Natural killer cell (primary cell): Measurements from ENCODE around the gene TSBP1. TPM values are rescaled to one million over a fixed set of nuclear protein-coding genes. Genes with fewer than 3 reads are reported as not detected.

Experiments used
- ATAC-seq, 3 donors: fragments of 150-1000 bp in 2 of 3; fragments of 200-7000 bp in 1 of 3; cut with Tn5 transposase; 1 replicate in 1 of 3; 2 replicates in 2 of 3; pipeline ENCODE4 v1.10.0; 2021; ENCODE audit warnings: mild to moderate bottlenecking in 2 of 3, moderate library complexity in 2 of 3
- DNase-seq, 2 donors: peaks; one replicate each; pipeline versions ENCODE4 v3.0.0 to v3.0.0-alpha.2; 2013 to 2021; ENCODE audit warnings: mixed read lengths in 1 of 2
- H3K27ac ChIP-seq: one replicate; pipeline ENCODE4 v1.5.1; 2013; ENCODE audit warnings: mild to moderate bottlenecking, low read length
- H3K27me3 ChIP-seq: one replicate; pipeline ENCODE4 v1.6.1; 2013; ENCODE audit warnings: low read length; ENCODE audit not compliant: control insufficient read depth, insufficient read depth
- H3K36me3 ChIP-seq: one replicate; pipeline ENCODE4 v1.6.1; 2013; ENCODE audit warnings: low read length; ENCODE audit not compliant: control insufficient read depth, insufficient read depth
- H3K4me1 ChIP-seq: one replicate; pipeline ENCODE4 v1.6.1; 2013; ENCODE audit warnings: low read length; ENCODE audit not compliant: control insufficient read depth, insufficient read depth
- H3K4me3 ChIP-seq: one replicate; pipeline ENCODE4 v1.5.1; 2013; ENCODE audit warnings: low read length
- H3K9me3 ChIP-seq: one replicate; pipeline ENCODE4 v1.6.1; 2013; ENCODE audit warnings: low read length; ENCODE audit not compliant: control insufficient read depth, insufficient read depth
- H3K27ac Mint-ChIP-seq, 2 donors: one replicate each; pipeline ENCODE4 v1.8.0; 2022; ENCODE audit warnings: mild to moderate bottlenecking in 2 of 2, mixed read lengths in 2 of 2, moderate library complexity in 1 of 2
- H3K27me3 Mint-ChIP-seq, 2 donors: one replicate each; pipeline ENCODE4 v1.8.0; 2022; ENCODE audit warnings: low read depth in 2 of 2, mixed read lengths in 2 of 2
- H3K36me3 Mint-ChIP-seq: one replicate; pipeline ENCODE4 v1.8.0; 2022; ENCODE audit warnings: mixed read lengths
- H3K4me1 Mint-ChIP-seq, 2 donors: one replicate each; pipeline ENCODE4 v1.8.0; 2022; ENCODE audit warnings: mixed read lengths in 2 of 2
- H3K4me3 Mint-ChIP-seq: one replicate; pipeline ENCODE4 v1.8.0; 2022; ENCODE audit warnings: mild to moderate bottlenecking, moderate library complexity, mixed read lengths
- H3K9me3 Mint-ChIP-seq, 2 donors: one replicate each; pipeline ENCODE4 v1.8.0; 2022; ENCODE audit warnings: mixed read lengths in 2 of 2
- WGBS: methylation state at CpG from one replicate; pipeline ENCODE4 v1.1.7; 2013; ENCODE audit warnings: missing lambda C conversion rate; ENCODE audit not compliant: insufficient coverage; 5-methylcytosine and 5-hydroxymethylcytosine counted together
- intact Hi-C: fragments of 100-400 bp; cut with micrococcal nuclease; formaldehyde crosslinking; loops from one replicate; pipeline ENCODE4 v1.14.2; 2022
- total RNA-seq, 4 donors: library from RNA; stranded (reverse); fragments of 120-200 nt in 1 of 4; gene quantifications; one replicate each; pipeline versions ENCODE4 v1.2.3 to v1.2.4, GENCODE V29; 2013 to 2022
- TF ChIP-seq, protein P1 (sequence below): fragments of 200-600 bp; IDR thresholded peaks from one replicate; pipeline ENCODE4 v1.8.0; 2022; ENCODE audit warnings: antibody characterized with exemption

The TSBP1 gene
- total RNA-seq, 3 donors from 2014 or later (not counting 1 experiment from before 2014, with no cell fraction given), result not detected

DNA sequence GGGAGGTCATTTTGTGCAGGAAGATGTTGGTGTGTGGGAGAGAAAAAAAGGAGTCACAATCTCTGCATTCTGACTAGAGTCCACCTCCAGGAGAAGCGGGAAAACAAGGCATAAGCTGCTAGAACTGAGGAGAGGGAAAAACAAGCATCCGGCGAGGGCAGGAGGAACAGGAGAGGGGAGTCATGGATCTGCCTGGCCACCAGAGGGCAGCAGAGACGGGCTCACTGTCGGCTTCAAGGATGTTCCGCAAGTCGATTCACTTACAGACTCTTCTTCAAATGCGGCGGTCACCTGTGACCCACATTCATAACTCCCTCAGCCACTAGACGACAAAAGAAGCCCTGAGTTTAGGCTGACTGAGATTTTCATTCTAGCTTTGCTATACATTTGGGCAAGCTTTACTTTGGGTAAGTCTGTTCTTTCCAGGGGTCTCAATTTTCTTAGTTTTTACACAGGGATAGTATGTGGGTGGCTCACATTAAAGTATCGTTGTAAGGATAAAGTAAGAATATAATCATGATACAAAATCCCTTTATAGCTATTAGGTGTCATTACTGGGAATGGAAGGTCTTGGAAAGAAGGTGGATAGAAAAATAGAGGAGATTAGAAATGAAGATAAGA, 41.8 kb upstream of the TSBP1 start:
- Histone ChIP-seq H3K4me3 (no peak overlapping the region), H3K27ac (no peak overlapping the region), H3K27me3 (peaks cover 19% of the 10 kb centered on the region), H3K4me1 (no peaks in the 10 kb centered on the region), H3K36me3 (no peaks in the 10 kb centered on the region), H3K9me3 (no peaks in the 10 kb centered on the region)
- TF ChIP-seq, protein P1, sequence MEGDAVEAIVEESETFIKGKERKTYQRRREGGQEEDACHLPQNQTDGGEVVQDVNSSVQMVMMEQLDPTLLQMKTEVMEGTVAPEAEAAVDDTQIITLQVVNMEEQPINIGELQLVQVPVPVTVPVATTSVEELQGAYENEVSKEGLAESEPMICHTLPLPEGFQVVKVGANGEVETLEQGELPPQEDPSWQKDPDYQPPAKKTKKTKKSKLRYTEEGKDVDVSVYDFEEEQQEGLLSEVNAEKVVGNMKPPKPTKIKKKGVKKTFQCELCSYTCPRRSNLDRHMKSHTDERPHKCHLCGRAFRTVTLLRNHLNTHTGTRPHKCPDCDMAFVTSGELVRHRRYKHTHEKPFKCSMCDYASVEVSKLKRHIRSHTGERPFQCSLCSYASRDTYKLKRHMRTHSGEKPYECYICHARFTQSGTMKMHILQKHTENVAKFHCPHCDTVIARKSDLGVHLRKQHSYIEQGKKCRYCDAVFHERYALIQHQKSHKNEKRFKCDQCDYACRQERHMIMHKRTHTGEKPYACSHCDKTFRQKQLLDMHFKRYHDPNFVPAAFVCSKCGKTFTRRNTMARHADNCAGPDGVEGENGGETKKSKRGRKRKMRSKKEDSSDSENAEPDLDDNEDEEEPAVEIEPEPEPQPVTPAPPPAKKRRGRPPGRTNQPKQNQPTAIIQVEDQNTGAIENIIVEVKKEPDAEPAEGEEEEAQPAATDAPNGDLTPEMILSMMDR, result peak; percentile 95
- Mint-ChIP-seq H3K36me3 (peaks cover 5% of the 10 kb centered on the region), H3K27ac (no peak overlapping the region), H3K9me3 (no peaks in the 10 kb centered on the region), H3K4me3 (no peak overlapping the region), H3K4me1 (peaks cover 11 to 12% of the 10 kb centered on the region in 2 donors), H3K27me3 (peaks cover 45 to 60% of the 10 kb centered on the region in 2 donors)
- 1% methylated on average over 10 of the region's 11 CpGs for WGBS
- intact Hi-C loops, result loop anchor here (1.0 to 5.0 kb wide), 5 partner anchors 279 to 454 kb away; no protein-coding TSS in a partner anchor
- DNase-seq, result peak; percentile 81 to 93
- ATAC-seq, result peak; percentile 89 to 92 (median 91)

DNA sequence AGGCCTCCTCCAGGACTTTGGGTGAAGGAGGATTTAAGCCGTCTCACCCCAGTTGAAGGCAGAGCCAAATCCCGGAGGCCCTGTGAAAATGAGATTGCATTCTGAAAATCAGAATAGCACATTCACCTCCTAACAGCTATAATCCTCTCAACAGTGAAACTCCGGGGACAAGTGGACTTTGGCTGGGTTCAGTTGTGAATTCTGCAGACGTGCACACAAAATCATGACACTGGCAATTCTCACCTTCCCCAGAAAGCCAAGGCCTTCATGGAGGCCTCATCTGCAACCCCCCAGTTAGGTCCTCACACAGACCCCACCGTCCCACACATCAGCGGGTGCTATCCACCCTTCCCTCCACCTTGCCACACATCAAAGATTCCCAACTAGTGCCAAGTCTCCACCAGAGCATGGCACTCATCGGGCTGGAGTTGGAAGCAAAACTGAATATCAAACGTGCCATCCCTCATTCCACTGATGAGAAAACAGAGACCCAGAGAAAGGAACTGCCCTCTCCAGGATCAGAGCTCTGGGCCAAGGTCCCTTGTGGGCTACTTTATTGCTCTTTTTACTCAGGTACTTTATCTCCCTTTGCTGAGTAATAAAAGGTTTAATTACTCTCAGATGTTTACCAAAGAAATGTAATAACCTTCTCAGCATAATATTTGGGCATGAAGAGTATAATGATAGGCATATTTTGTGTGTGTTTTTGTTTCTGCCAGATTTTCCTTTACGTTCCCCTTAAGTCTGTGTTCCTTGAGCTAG, 40.0 kb upstream of the TSBP1 start:
- Histone ChIP-seq H3K4me3 (no peak overlapping the region), H3K36me3 (no peaks in the 10 kb centered on the region), H3K4me1 (no peaks in the 10 kb centered on the region), H3K27ac (no peak overlapping the region), H3K27me3 (peaks cover 21% of the 10 kb centered on the region), H3K9me3 (no peaks in the 10 kb centered on the region)
- Mint-ChIP-seq H3K27me3 (peaks cover 49 to 70% of the 10 kb centered on the region in 2 donors), H3K4me3 (no peak overlapping the region), H3K4me1 (peaks cover 11 to 12% of the 10 kb centered on the region in 2 donors), H3K27ac (no peak overlapping the region), H3K36me3 (peaks cover 5% of the 10 kb centered on the region), H3K9me3 (no peaks in the 10 kb centered on the region)
- WGBS, result 89% methylated on average over 9 of the region's 9 CpGs
- intact Hi-C loops, result loop anchor here (2.0 to 5.0 kb wide), 2 partner anchors 281 to 456 kb away; no protein-coding TSS in a partner anchor
- DNase-seq, result no peak
- TF ChIP-seq, protein P1, result no peak
- no peak for ATAC-seq

DNA sequence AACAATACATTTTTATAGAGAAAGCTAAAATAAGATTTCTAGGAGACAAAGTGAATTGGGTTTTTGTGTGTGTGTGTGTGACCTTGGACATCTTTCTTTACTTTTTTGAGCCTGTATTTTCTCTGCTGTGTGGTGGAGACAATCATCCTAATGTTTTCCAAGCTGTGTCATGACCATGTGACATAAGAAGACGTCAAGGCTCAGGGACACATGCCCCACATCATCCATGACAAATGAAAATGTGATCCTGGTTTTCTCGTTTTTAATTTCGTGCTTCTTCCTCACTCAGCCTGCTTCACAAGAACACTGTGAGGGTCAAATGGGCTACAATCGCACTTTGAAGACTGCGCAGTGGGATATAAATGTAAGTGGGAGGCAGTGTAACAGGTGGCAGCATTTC, 39.2 kb upstream of the TSBP1 start:
- H3K4me3 Mint-ChIP-seq, result no peak overlapping the region
- H3K4me1 Mint-ChIP-seq, result peaks cover 11 to 12% of the 10 kb centered on the region in 2 donors
- TF ChIP-seq, protein P1, result no peak
- DNase-seq (no peak), ATAC-seq (no peak)
- no peaks in the 10 kb centered on the region for H3K9me3 ChIP-seq
- H3K36me3 Mint-ChIP-seq, result peaks cover 5% of the 10 kb centered on the region
- WGBS, result 57% methylated on average over 5 of the region's 5 CpGs
- H3K27ac ChIP-seq, result no peak overlapping the region
- no peaks in the 10 kb centered on the region for H3K36me3 ChIP-seq
- intact Hi-C loops, result loop anchor here (5.0 kb wide), 1 partner anchor 456 kb away; no protein-coding TSS in a partner anchor
- no peaks in the 10 kb centered on the region for H3K9me3 Mint-ChIP-seq
- H3K4me3 ChIP-seq, result no peak overlapping the region
- no peak overlapping the region for H3K27ac Mint-ChIP-seq
- H3K27me3 Mint-ChIP-seq, result peaks cover 54 to 73% of the 10 kb centered on the region in 2 donors
- peaks cover 16% of the 10 kb centered on the region for H3K27me3 ChIP-seq
- H3K4me1 ChIP-seq, result no peaks in the 10 kb centered on the region
